HG03135 (cell line): Measurements from ENCODE around the gene TBCE.
"Not testable (repeated sequence)": the region's sequence is repeated elsewhere in the genome, so short reads cannot be mapped to it uniquely, and the experiment has no call there.

ENCODE experiments used
- ATAC-seq: cut with Tn5 transposase; IDR thresholded peaks from one replicate; pipeline ENCODE4 v1.9.1; 2021; ENCODE audit warnings: mild to moderate bottlenecking, moderate library complexity; ENCODE audit not compliant: unreplicated experiment

TBCE gene

DNA sequence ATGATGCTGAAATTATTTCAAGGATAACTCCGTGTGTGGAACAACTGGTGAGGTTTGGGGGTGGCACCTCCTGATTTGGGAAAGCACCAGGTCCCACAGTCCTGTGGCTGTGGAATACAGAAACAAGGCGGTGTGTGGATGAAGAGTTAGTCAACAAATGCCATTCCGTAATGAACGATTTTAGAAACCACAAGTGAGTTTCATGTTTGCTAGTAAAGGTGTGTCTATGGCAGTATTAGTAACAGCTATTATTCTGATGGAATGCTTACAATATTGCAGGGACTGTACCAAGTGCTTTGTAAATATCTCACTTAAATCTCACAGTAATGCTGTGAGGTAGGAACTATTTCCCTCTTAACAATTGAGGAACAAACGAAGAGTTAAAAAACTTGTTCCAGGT lies 83.2 kb downstream of the TBCE start:
- no peak for ATAC-seq

GRCh38 chr1:235450886-235451483 lies 83.8 kb downstream of the TBCE start:
- ATAC-seq, result no peak

DNA sequence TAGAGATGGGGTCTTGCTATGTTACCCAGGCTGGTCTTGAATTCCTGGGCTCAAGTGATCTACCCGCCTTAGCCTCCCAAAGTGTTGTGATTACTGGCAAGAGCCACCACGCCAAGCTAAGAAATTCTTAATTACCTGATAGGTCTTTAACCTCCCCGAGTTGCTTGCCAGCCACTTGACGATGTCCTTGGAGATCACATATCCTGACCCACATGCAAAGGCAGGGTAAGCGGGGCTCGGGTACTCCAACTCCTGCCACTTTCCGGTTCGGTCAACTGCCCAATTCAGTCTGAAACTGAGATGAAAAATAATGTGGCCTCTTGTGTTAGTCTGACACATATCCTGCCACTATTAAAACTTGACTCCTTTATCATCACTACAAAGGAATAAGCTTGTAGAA lies 86.8 kb downstream of the TBCE start:
- no peak for ATAC-seq

- no peak for ATAC-seq
Observed at GRCh38 chr1:235455097-235455496, 87.9 kb downstream of the TBCE start.

DNA sequence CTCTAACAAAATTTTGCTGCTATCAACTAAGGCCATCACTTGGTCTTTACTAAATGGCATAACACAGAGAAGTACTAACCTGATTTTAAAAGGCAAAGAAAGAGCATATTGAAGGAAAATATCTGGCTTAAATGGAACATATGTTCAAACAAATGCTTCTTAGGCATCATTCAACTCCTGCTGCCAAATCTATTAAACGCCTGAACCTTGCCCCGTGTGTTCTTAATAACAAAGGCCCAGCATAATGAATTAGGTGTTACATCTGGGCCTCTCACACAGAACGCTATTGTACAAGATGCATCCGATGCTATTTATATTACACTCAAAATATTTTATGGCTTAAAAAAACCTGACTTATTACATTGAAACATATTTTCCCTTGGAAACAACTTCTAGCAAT lies 88.6 kb downstream of the TBCE start:
- no peak for ATAC-seq

DNA sequence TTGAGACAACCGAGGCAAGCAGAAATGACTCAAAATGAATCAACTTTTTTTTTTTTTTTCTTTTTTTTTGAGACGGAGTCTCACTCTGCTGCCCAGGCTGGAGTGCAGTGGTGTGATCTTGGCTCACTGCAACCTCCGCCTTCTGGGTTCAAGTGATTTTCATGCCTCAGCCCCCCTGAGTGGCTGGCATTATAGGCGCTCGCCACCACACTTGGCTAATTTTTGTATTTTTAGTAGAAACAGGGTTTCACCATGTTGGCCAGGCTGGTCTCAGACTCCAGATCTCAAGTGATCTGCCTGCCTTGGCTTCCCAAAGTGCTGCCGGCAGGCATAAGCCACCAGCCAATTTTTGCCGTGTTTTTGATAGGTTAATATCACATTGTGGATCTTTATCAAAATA lies 90.6 kb downstream of the TBCE start:
- ATAC-seq, result not testable (repeated sequence)

DNA sequence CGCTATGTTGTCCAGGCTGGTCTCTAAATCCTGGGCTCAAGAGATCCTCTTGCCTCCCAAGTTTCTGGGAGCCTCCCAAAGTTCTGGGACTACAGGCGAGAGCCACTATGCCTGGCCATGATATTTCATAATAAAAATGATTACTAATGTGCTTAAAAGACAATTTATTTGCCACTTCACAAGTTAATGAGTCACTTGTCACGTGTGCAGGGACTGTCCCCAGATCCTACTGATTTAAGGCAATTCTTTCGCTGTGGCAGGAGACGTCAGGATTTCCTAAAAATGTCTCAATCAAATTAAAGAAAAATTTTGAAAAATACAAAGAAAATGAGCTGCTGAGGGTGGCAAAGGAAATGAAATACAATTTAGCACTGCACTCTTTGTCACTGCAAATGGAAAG lies 93.5 kb downstream of the TBCE start:
- no peak for ATAC-seq

- ATAC-seq, result no peak
Observed at GRCh38 chr1:235461954-235462353, 94.7 kb downstream of the TBCE start.

- not testable (repeated sequence) for ATAC-seq
Observed at GRCh38 chr1:235462832-235463231, 95.6 kb downstream of the TBCE start.

DNA sequence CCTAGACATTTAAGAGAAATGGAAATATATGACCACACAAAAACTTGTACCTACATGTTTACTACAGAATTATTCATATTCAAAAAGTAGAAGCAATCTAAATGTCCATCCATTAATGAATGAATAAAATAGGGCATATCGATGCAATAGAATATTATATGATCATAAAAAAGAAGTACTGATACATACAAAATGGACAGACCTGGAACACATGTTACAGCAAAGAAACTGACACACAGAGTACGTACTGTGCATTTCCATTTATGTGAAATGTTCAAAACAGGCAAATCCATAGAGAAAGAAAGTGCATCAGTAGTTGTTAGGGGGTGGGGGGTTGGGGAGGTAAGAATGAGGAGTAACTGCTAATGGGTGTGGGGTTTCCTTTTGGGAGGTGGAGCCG lies 97.8 kb downstream of the TBCE start:
- no peak for ATAC-seq

GRCh38 chr1:235468004-235468403 lies 100.8 kb downstream of the TBCE start:
- ATAC-seq, result no peak

DNA sequence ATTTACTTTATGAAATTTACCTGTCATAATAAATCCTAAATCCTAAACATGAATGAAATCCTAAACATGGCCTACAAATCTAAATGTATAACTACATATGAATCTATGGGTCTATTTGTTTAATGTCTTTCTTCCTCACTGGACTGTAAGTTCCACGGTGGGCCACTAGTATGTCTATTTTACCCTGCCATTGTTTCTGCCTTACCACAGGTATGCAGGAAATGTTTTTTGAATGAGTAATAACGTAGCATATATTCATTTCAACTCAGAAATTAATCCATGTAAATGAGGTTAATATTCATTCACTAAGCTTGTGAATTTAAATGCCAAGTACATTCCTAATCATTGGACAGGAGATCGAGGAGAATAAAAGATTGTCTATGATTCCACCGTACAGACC lies 101.7 kb downstream of the TBCE start:
- no peak for ATAC-seq

DNA sequence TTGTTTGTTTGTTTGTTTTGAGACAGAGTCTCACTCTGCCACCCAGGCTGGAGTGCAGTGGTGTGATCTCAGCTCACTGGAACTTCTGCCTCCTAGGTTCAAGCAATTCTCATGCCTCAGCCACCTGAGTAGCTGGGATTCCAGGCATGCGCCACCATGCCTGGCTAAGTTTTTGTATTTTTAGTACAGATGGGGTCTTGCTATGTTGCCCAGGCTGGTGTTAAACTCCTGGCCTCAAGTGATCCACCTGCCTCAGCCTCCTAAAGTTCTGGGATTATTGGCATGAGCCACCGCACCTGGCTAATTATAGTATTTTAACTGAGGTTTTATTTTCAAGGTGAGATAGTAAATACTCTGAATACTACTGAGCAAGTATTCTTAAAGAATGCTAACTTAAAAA lies 102.7 kb downstream of the TBCE start:
- not testable (repeated sequence) for ATAC-seq

- ATAC-seq, result no peak
Observed at GRCh38 chr1:235470741-235471439, 103.7 kb downstream of the TBCE start.

GRCh38 chr1:235473806-235474205 lies 106.6 kb downstream of the TBCE start:
- ATAC-seq, result no peak

DNA sequence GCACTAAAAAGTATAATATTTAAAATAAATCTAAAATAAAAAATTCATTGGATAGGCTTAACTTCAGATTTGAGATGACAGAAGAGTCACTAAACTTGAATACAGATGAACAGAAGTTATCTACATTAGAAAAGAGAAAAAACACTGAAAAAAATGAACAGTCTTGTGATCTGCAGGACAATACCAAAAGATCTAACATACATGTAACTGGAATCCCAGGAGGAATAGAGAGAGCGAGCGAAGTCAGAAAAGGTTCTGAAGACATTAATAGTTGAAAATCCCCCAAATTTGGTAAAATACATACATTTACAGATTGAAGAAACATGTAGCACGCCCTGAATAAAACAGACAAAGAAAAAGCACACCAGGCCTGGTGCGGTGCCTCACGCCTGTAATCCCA lies 115.9 kb downstream of the TBCE start:
- no peak for ATAC-seq

- no peak for ATAC-seq
Observed at GRCh38 chr1:235485558-235485957, 118.3 kb downstream of the TBCE start.

DNA sequence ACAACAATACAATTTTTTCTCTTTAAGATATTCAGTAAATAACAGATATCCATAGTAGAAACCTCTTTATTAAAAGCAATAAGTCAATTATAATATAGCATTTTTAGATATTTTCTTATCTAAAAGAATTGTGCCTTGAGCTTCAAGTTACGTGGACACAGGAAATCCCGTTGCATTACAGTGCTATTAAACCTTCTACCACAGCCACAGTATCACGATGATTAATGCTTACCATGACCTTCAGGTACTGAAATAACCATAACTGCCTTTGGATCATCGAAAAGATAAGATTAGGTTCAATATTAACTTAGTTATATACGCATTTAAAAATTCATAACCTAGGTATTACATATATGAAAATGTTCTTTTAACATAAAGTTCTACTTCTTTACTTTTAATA lies 119.1 kb downstream of the TBCE start:
- no peak for ATAC-seq

DNA sequence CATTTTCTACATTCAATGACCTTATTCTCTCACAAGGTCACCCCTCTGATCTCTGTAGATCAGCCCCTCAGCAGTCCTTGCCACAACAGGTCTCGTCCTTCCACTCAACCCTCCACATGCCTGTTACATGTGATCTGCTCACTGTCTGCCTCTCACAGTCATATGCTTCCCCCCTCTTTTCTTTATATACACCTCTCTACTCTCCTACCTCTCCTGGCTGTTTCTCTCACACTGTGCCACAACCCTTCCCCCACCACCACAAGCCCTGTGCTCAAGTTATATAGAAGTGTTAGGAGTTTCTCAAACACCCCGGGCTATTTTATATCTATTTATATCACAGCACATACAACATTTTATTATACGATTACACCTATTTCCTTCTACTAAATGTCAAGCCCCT lies 124.4 kb downstream of the TBCE start:
- ATAC-seq, result no peak

GRCh38 chr1:235494531-235494930 lies 127.3 kb downstream of the TBCE start:
- ATAC-seq, result no peak

DNA sequence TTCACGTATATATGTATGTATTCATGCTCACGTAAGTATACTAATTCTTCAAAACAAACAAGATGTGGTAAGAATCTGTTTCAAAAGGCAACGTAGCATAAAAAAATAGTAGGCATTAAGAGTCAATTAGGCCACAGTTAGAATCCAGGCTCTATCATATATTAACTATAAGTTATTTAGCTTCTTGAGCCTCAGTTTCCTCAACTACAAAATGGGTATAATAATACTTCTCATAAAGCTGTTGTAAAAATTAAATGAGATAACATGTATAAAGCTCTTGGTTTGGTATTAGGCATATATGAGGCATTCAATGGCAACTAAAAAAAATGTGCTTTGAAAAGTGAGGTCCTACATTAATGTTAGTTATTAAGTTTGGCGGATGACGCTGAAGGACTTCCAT lies 127.8 kb downstream of the TBCE start:
- ATAC-seq, result no peak

DNA sequence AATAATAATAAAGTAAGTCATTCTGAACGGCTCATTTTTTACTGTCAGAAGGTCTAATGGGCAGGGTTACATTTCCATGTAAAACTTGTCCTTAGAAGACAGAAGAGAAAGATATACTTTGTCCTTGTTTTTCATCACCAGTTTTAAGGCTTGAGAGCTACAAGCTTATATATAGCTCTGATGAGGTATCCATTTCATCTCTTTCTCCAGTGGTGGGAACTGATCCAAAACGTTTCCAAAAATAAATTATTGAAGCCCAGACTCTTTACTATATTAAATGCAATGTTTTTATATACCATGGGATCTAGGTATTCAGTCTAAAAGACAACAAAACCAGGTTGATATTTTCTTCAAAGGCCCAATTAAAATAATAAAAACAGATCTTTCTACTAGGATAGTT lies 128.3 kb downstream of the TBCE start:
- ATAC-seq, result no peak

- ATAC-seq, result no peak
Observed at GRCh38 chr1:235500971-235501540, 133.8 kb downstream of the TBCE start.
